GM23338 (cell line): Measurements from ENCODE around the gene ARHGEF16. TPM values are rescaled to one million over a fixed set of nuclear protein-coding genes. Genes with fewer than 3 reads are reported as not detected.

Experiments
- ATAC-seq: fragments of 200-7000 bp; cut with Tn5 transposase; 3 replicates; pipeline ENCODE4 v1.9.1; 2020
- DNase-seq: peaks from one replicate; pipeline ENCODE4 v3.0.0-alpha.2; 2015; ENCODE audit warnings: low spot score
- H2AFZ ChIP-seq: fragments of 200-600 bp; sonication (generic); 2 replicates; pipeline ENCODE4 v1.8.0; 2016; ENCODE audit warnings: antibody characterized with exemption, mild to moderate bottlenecking, moderate library complexity
- H3F3A ChIP-seq: fragments of 200-600 bp; sonication (generic); replicated peaks from 2 replicates; pipeline ENCODE4 v1.8.0; 2017; ENCODE audit warnings: antibody characterized with exemption, mixed run types, low read depth
- H3K27ac ChIP-seq: fragments of 200-600 bp; sonication (generic); 2 replicates; pipeline ENCODE4 v1.6.1; 2016; ENCODE audit warnings: low read depth
- H3K27me3 ChIP-seq: fragments of 200-600 bp; sonication (generic); 2 replicates; pipeline ENCODE4 v1.8.0; 2016; ENCODE audit warnings: mild to moderate bottlenecking, mixed run types, moderate library complexity; ENCODE audit not compliant: insufficient read depth
- H3K36me3 ChIP-seq: fragments of 200-600 bp; sonication (generic); 2 replicates; pipeline ENCODE4 v1.8.0; 2016; ENCODE audit warnings: mild to moderate bottlenecking; ENCODE audit not compliant: insufficient read depth
- H3K4me1 ChIP-seq: fragments of 200-600 bp; sonication (generic); 2 replicates; pipeline ENCODE4 v1.8.0; 2016; ENCODE audit warnings: mild to moderate bottlenecking, moderate library complexity; ENCODE audit not compliant: insufficient read depth
- H3K4me2 ChIP-seq: fragments of 200-600 bp; sonication (generic); 2 replicates; pipeline ENCODE4 v1.7.1; 2017; ENCODE audit warnings: mixed run types
- H3K4me3 ChIP-seq: fragments of 200-600 bp; sonication (generic); 2 replicates; pipeline ENCODE4 v1.6.1; 2016; ENCODE audit warnings: mixed run types
- H3K79me2 ChIP-seq: fragments of 200-600 bp; sonication (generic); replicated peaks from 2 replicates; pipeline ENCODE4 v1.8.0; 2017; ENCODE audit warnings: mild to moderate bottlenecking; ENCODE audit not compliant: insufficient read depth
- H3K9me2 ChIP-seq: fragments of 200-600 bp; sonication (generic); 2 replicates; pipeline ENCODE4 v1.8.0; 2017; ENCODE audit not compliant: insufficient read depth
- H4K20me1 ChIP-seq: fragments of 200-600 bp; sonication (generic); replicated peaks from 2 replicates; pipeline ENCODE4 v1.8.0; 2017; ENCODE audit warnings: mild to moderate bottlenecking; ENCODE audit not compliant: insufficient read depth
- H3K27ac Mint-ChIP-seq: 2 replicates; pipeline ENCODE4 v1.8.0; 2020; ENCODE audit warnings: inconsistent platforms, mild to moderate bottlenecking, moderate library complexity, mixed read lengths
- H3K27me3 Mint-ChIP-seq: 3 replicates; pipeline ENCODE4 v1.8.0; 2022; ENCODE audit warnings: low read depth, mild to moderate bottlenecking, moderate library complexity, mixed read lengths, inconsistent platforms; ENCODE audit not compliant: insufficient read depth, poor library complexity
- H3K36me3 Mint-ChIP-seq: 3 replicates; pipeline ENCODE4 v1.8.0; 2021; ENCODE audit warnings: low read depth, mild to moderate bottlenecking, inconsistent platforms, moderate library complexity, mixed read lengths
- H3K4me1 Mint-ChIP-seq: 3 replicates; pipeline ENCODE4 v1.8.0; 2020; ENCODE audit warnings: mild to moderate bottlenecking, inconsistent platforms, mixed read lengths
- H3K4me3 Mint-ChIP-seq: 3 replicates; pipeline ENCODE4 v1.8.0; 2021; ENCODE audit warnings: moderate library complexity, mild to moderate bottlenecking, inconsistent platforms, mixed read lengths
- H3K9me3 Mint-ChIP-seq: 3 replicates; pipeline ENCODE4 v1.8.0; 2020; ENCODE audit warnings: moderate library complexity, mild to moderate bottlenecking, inconsistent platforms, mixed read lengths
- CREB1 ChIP-seq: fragments of 250-450 bp; sonication (Bioruptor Pico); IDR thresholded peaks from 2 replicates; pipeline ENCODE4 v1.5.0; 2020; ENCODE audit warnings: low read depth, mild to moderate bottlenecking, moderate library complexity
- POLR2AphosphoS5 ChIP-seq: IDR thresholded peaks from 2 replicates; pipeline ENCODE4 v1.6.1; 2016; ENCODE audit warnings: antibody characterized with exemption, low read depth
- STAT1 ChIP-seq: IDR thresholded peaks from one replicate; pipeline ENCODE4 v1.6.1; 2016; ENCODE audit warnings: antibody characterized with exemption; ENCODE audit not compliant: unreplicated experiment
- ZNF331 ChIP-seq: fragments of 250-450 bp; sonication (Bioruptor Pico); IDR thresholded peaks from 2 replicates; pipeline ENCODE4 v1.5.0; 2020; ENCODE audit warnings: low read depth, mild to moderate bottlenecking, moderate library complexity
- polyA plus RNA-seq: library from polyadenylated mRNA; unstranded; fragments of >200 nt; fragmentation: Nextera tagmentation; extraction: Ambion mirVana; gene quantifications from 2 replicates; pipeline ENCODE4 v1.2.1, GENCODE V29; 2016
- total RNA-seq: library from RNA; depleted of rRNA; stranded (reverse); fragments of >200 nt; shearing (Covaris generic); gene quantifications from 2 replicates; pipeline ENCODE4 v1.2.3, GENCODE V29; 2014
- TF ChIP-seq, protein P1 (sequence below), 2 experiments: fragments of 200-600 bp in 1 of 2; sonication (generic) in 1 of 2; conservative IDR thresholded peaks; 2 replicates each; pipeline versions ENCODE4 v1.5.1 to v1.6.1; 2016 to 2017; ENCODE audit warnings: antibody characterized with exemption in 2 of 2, low read depth in 2 of 2, mild to moderate bottlenecking in 2 of 2, moderate library complexity in 1 of 2
- TF ChIP-seq, protein P2 (sequence below): IDR thresholded peaks from one replicate; pipeline ENCODE4 v1.6.1; 2018; ENCODE audit warnings: antibody characterized with exemption; ENCODE audit not compliant: unreplicated experiment

Gene ARHGEF16
- total and polyA plus RNA-seq, 2 experiments from 2014 or later: 12.2 to 29.3 TPM

- peaks cover 6% of the 10 kb centered on the region; the same call in 1 of the 3 replicates for H3K36me3 Mint-ChIP-seq
- H3K27ac Mint-ChIP-seq: peak overlapping the region; percentile 62; the same call in 1 of the 2 replicates
- no peaks in the 10 kb centered on the region; the same call in 2 of the 3 replicates for H3K9me3 Mint-ChIP-seq
- H2AFZ ChIP-seq: no peak overlapping the region
- DNase-seq (no peak), ATAC-seq (no peak)
- no peaks in the 10 kb centered on the region for H4K20me1 ChIP-seq
- H3F3A ChIP-seq: peaks cover 7% of the 10 kb centered on the region; the same call in 1 of the 2 replicates
- no peak overlapping the region for H3K27ac ChIP-seq
- no peaks in the 10 kb centered on the region for H3K27me3 ChIP-seq
- no peak for TF ChIP-seq ZNF331
- TF ChIP-seq STAT1: no peak
- TF ChIP-seq, protein P1, sequence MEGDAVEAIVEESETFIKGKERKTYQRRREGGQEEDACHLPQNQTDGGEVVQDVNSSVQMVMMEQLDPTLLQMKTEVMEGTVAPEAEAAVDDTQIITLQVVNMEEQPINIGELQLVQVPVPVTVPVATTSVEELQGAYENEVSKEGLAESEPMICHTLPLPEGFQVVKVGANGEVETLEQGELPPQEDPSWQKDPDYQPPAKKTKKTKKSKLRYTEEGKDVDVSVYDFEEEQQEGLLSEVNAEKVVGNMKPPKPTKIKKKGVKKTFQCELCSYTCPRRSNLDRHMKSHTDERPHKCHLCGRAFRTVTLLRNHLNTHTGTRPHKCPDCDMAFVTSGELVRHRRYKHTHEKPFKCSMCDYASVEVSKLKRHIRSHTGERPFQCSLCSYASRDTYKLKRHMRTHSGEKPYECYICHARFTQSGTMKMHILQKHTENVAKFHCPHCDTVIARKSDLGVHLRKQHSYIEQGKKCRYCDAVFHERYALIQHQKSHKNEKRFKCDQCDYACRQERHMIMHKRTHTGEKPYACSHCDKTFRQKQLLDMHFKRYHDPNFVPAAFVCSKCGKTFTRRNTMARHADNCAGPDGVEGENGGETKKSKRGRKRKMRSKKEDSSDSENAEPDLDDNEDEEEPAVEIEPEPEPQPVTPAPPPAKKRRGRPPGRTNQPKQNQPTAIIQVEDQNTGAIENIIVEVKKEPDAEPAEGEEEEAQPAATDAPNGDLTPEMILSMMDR (conservative IDR thresholded peaks at IDR 0.05; ENCODE audit: low read depth in 2 of 2): no peak
- H3K4me1 ChIP-seq: peaks cover 10% of the 10 kb centered on the region; the same call in 1 of the 2 replicates
- no peak overlapping the region for H3K4me3 Mint-ChIP-seq
- H3K9me2 ChIP-seq: no peaks in the 10 kb centered on the region
- H3K4me3 ChIP-seq: no peak overlapping the region
- peaks cover 19% of the 10 kb centered on the region; the same call in 1 of the 2 replicates for H3K79me2 ChIP-seq
- H3K4me2 ChIP-seq: no peak overlapping the region
- peaks cover 22% of the 10 kb centered on the region for H3K4me1 Mint-ChIP-seq
- no peaks in the 10 kb centered on the region for H3K36me3 ChIP-seq
- peaks cover 13% of the 10 kb centered on the region for H3K27me3 Mint-ChIP-seq
Measured at GRCh38 chr1:3459940-3460671, 5.6 kb downstream of the ARHGEF16 start.

DNA sequence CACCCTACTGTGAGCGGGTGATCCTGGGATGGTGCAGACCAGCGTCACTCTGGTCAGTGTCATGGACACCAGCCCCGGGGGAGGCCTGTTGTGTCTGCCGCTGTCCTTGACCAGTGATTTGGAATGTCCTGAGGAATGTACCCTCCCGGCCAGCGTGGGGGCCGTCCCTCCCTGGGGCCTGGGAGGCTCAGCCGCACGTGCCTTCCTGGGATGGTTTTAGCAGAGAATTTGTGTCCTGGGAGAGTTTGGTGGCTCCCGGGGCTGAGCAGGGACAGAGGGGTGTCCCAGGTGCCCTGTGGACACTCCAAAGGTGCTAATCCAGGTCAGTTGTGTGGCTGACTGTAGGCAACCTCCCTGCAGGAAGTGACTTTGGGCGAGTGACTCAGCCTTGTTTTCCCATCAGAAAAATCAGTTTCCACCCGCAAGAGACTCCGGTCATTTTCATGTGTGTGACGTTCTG, 6.2 kb downstream of the ARHGEF16 start:
- Histone ChIP-seq H3K27ac (no peak overlapping the region), H3K36me3 (no peaks in the 10 kb centered on the region), H3K9me2 (no peaks in the 10 kb centered on the region), H4K20me1 (no peaks in the 10 kb centered on the region), H3F3A (peaks cover under 1% of the 10 kb centered on the region; the same call in 1 of the 2 replicates), H3K27me3 (no peaks in the 10 kb centered on the region), H3K4me1 (peaks cover 4% of the 10 kb centered on the region; the same call in 1 of the 2 replicates), H3K4me2 (no peak overlapping the region), H3K79me2 (peaks cover 16% of the 10 kb centered on the region; the same call in 1 of the 2 replicates), H3K4me3 (no peak overlapping the region), H2AFZ (no peak overlapping the region)
- TF ChIP-seq, protein P2, sequence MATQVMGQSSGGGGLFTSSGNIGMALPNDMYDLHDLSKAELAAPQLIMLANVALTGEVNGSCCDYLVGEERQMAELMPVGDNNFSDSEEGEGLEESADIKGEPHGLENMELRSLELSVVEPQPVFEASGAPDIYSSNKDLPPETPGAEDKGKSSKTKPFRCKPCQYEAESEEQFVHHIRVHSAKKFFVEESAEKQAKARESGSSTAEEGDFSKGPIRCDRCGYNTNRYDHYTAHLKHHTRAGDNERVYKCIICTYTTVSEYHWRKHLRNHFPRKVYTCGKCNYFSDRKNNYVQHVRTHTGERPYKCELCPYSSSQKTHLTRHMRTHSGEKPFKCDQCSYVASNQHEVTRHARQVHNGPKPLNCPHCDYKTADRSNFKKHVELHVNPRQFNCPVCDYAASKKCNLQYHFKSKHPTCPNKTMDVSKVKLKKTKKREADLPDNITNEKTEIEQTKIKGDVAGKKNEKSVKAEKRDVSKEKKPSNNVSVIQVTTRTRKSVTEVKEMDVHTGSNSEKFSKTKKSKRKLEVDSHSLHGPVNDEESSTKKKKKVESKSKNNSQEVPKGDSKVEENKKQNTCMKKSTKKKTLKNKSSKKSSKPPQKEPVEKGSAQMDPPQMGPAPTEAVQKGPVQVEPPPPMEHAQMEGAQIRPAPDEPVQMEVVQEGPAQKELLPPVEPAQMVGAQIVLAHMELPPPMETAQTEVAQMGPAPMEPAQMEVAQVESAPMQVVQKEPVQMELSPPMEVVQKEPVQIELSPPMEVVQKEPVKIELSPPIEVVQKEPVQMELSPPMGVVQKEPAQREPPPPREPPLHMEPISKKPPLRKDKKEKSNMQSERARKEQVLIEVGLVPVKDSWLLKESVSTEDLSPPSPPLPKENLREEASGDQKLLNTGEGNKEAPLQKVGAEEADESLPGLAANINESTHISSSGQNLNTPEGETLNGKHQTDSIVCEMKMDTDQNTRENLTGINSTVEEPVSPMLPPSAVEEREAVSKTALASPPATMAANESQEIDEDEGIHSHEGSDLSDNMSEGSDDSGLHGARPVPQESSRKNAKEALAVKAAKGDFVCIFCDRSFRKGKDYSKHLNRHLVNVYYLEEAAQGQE: no peak
- TF ChIP-seq POLR2AphosphoS5: no peak
- TF ChIP-seq CREB1: no peak
- H3K4me1 Mint-ChIP-seq: peaks cover 18% of the 10 kb centered on the region
- H3K4me3 Mint-ChIP-seq: no peak overlapping the region
- DNase-seq (no peak), ATAC-seq (no peak)
- peaks cover 9% of the 10 kb centered on the region for H3K27me3 Mint-ChIP-seq
- H3K9me3 Mint-ChIP-seq: no peaks in the 10 kb centered on the region; the same call in 2 of the 3 replicates
- H3K36me3 Mint-ChIP-seq: peaks cover 6% of the 10 kb centered on the region; the same call in 1 of the 3 replicates
- peak overlapping the region; percentile 62; the same call in 1 of the 2 replicates for H3K27ac Mint-ChIP-seq
